Endothelial cell of umbilical vein (primary cell): ENCODE measurements around the gene ERCC4. TPM values are rescaled to one million over a fixed set of nuclear protein-coding genes. Genes with fewer than 3 reads are reported as not detected.

Experiments used
- BruUV-seq: library from RNA; stranded (reverse); fragments of 400-500 nt; replicated peaks from 2 replicates; lab custom pipeline; 2021; lab: Mats Ljungman, UMichigan
- CTCF ChIA-PET: fragments of 300-600, 350-600 bp; sonication (Branson Sonifier 250); formaldehyde crosslinking; loops from one replicate; lab custom pipeline; 2021; ENCODE audit warnings: antibody characterized with exemption, inconsistent platforms; lab: Charles Lee
- POLR2A ChIA-PET: fragments of 300-600, 350-600 bp; sonication (Branson Sonifier 250); formaldehyde crosslinking; loops from one replicate; lab custom pipeline; 2021; ENCODE audit warnings: antibody characterized with exemption, inconsistent platforms; lab: Charles Lee
- DNase-seq: peaks from one replicate; pipeline ENCODE4 v3.0.0-alpha.2; 2011; ENCODE audit warnings: low read depth, low spot score
- FAIRE-seq: peaks from 2 replicates; lab custom pipeline; 2011; peaks lifted over from hg19 to GRCh38; lab: Jason Lieb, UNC
- H2AFZ ChIP-seq: 2 replicates; pipeline ENCODE4 v1.6.0; 2012; ENCODE audit warnings: low read depth, low read length, control low read depth, inconsistent platforms
- H3K27ac ChIP-seq: 2 replicates; pipeline ENCODE4 v1.5.1; 2011; ENCODE audit warnings: low read depth, mild to moderate bottlenecking, control low read depth, low read length, moderate library complexity; ENCODE audit not compliant: insufficient read depth
- H3K27me3 ChIP-seq, 2 experiments: 2 replicates each; pipeline versions ENCODE4 v1.6.0 to v1.6.1; 2011; ENCODE audit warnings: low read length in 2 of 2, mixed read lengths in 1 of 2; ENCODE audit not compliant: control insufficient read depth in 2 of 2, insufficient read depth in 2 of 2
- H3K36me3 ChIP-seq, 2 experiments: 2 replicates in 1 of 2; 3 replicates in 1 of 2; pipeline ENCODE4 v1.5.1; 2011; ENCODE audit warnings: low read length in 2 of 2, mild to moderate bottlenecking in 1 of 2, moderate library complexity in 1 of 2; ENCODE audit not compliant: control insufficient read depth in 2 of 2, insufficient read depth in 2 of 2; ENCODE audit errors: extremely low read depth in 1 of 2
- H3K4me1 ChIP-seq: 3 replicates; pipeline ENCODE4 v1.5.1; 2011; ENCODE audit warnings: mild to moderate bottlenecking, low read length; ENCODE audit not compliant: control insufficient read depth, insufficient read depth; ENCODE audit errors: extremely low read depth
- H3K4me2 ChIP-seq: 2 replicates; pipeline ENCODE4 v1.6.1; 2011; ENCODE audit warnings: low read length, control low read depth, mixed read lengths; ENCODE audit not compliant: insufficient read depth
- H3K4me3 ChIP-seq, 3 experiments: fragments of 200-600 bp in 1 of 3; sonication (generic), shearing (Covaris generic) in 1 of 3; replicated peaks in 1 of 3; 2 replicates each; pipeline ENCODE4 v1.5.1; 2011 to 2016; ENCODE audit warnings: control low read depth in 3 of 3, low read length in 3 of 3, mild to moderate bottlenecking in 2 of 3, inconsistent platforms in 1 of 3, low read depth in 1 of 3, moderate library complexity in 1 of 3; ENCODE audit not compliant: insufficient read depth in 1 of 3
- H3K79me2 ChIP-seq: 2 replicates; pipeline ENCODE4 v1.6.0; 2012; ENCODE audit warnings: low read length, inconsistent platforms; ENCODE audit not compliant: control insufficient read depth, insufficient read depth
- H3K9ac ChIP-seq: replicated peaks from 2 replicates; pipeline ENCODE3; 2011; ENCODE audit warnings: low read length, control low read depth; ENCODE audit not compliant: insufficient read depth; ENCODE audit errors: extremely low read depth
- H3K9me1 ChIP-seq: replicated peaks from 3 replicates; pipeline ENCODE4 v1.6.0; 2011; ENCODE audit warnings: mild to moderate bottlenecking, low read length; ENCODE audit not compliant: control insufficient read depth, insufficient read depth; ENCODE audit errors: extremely low read depth
- H3K9me3 ChIP-seq: replicated peaks from 2 replicates; pipeline ENCODE4 v1.5.1; 2012; ENCODE audit warnings: low read length, inconsistent platforms; ENCODE audit not compliant: control insufficient read depth, insufficient read depth
- H4K20me1 ChIP-seq: replicated peaks from 2 replicates; pipeline ENCODE3; 2011; ENCODE audit warnings: mild to moderate bottlenecking, low read length; ENCODE audit not compliant: control insufficient read depth, insufficient read depth; ENCODE audit errors: extremely low read depth
- CTCF ChIP-seq, 2 donors: IDR thresholded peaks; 1 replicate in 1 of 2; 2 replicates in 1 of 2; pipeline ENCODE4 v1.5.1; 2011; ENCODE audit warnings: low read length in 2 of 2, mild to moderate bottlenecking in 2 of 2, moderate library complexity in 2 of 2, control low read depth in 1 of 2, inconsistent platforms in 1 of 2, low read depth in 1 of 2; ENCODE audit not compliant: insufficient read depth in 1 of 2; ENCODE audit errors: extremely low read depth in 1 of 2
- EZH2 ChIP-seq: IDR thresholded peaks from 2 replicates; pipeline ENCODE4 v1.6.1; 2012; ENCODE audit warnings: borderline replicate concordance, low read depth, mild to moderate bottlenecking, moderate library complexity, low read length, inconsistent platforms; ENCODE audit not compliant: severe bottlenecking
- FOS ChIP-seq: IDR thresholded peaks from 2 replicates; pipeline ENCODE4 v1.6.1; 2011; ENCODE audit warnings: mild to moderate bottlenecking, low read length, moderate library complexity, borderline replicate concordance; ENCODE audit not compliant: insufficient read depth
- GATA2 ChIP-seq: IDR thresholded peaks from 2 replicates; pipeline ENCODE4 v1.7.0; 2011; ENCODE audit warnings: low read depth, mild to moderate bottlenecking, moderate library complexity, mixed read lengths, low read length; ENCODE audit not compliant: insufficient read length, insufficient read depth
- JUN ChIP-seq: IDR thresholded peaks from 2 replicates; pipeline ENCODE4 v1.6.1; 2011; ENCODE audit warnings: borderline replicate concordance, low read depth; ENCODE audit not compliant: insufficient read length, insufficient read depth
- MAX ChIP-seq: IDR thresholded peaks from 2 replicates; pipeline ENCODE4 v1.6.1; 2011; ENCODE audit not compliant: insufficient read depth, insufficient read length
- MYC ChIP-seq: IDR thresholded peaks from one replicate; pipeline ENCODE4 v1.6.1; 2011; ENCODE audit warnings: mild to moderate bottlenecking, low read depth, low read length
- POLR2A ChIP-seq: IDR thresholded peaks from 2 replicates; pipeline ENCODE4 v1.6.1; 2012; ENCODE audit warnings: low read depth, mild to moderate bottlenecking, control low read depth, low read length
- POLR2AphosphoS5 ChIP-seq: IDR thresholded peaks from 2 replicates; pipeline ENCODE4 v1.6.1; 2012; ENCODE audit warnings: low read depth, mild to moderate bottlenecking, control low read depth, low read length, moderate library complexity; ENCODE audit not compliant: insufficient read depth
- dilution Hi-C: fragments of 300-500 bp; cut with MboI; formaldehyde crosslinking; loops from one replicate; pipeline ENCODE4 v1.15.0; 2019; ENCODE audit warnings: low sequenced_read_pairs; ENCODE audit not compliant: extremely low pct_ligation_motif_present
- intact Hi-C: fragments of 100-400 bp; cut with micrococcal nuclease; formaldehyde crosslinking; loops from one replicate; pipeline ENCODE4 v1.10.0; 2022
- polyA plus RNA-seq, 4 experiments: library from polyadenylated mRNA; depleted of rRNA in 3 of 4; stranded (reverse) in 3 of 4; unstranded in 1 of 4; fragments of >200 nt; gene quantifications; 2 replicates each; pipeline versions ENCODE4 v1.2.1 to v1.2.3, GENCODE V29; 2011 to 2012; ENCODE audit warnings: missing spikeins in 1 of 4
- total RNA-seq: library from RNA; stranded (reverse); gene quantifications from 2 replicates; pipeline ENCODE4 v1.2.3, GENCODE V29; 2021

Gene ERCC4
- total and polyA plus RNA-seq, 2 donors (not counting 3 experiments of a cell fraction or from before 2014, with no cell fraction given), result 4.9 to 17.1 TPM

GRCh38 chr16:13921328-13921727, 1.4 kb downstream of the ERCC4 start:
- ChIA-PET CTCF (interaction anchor here (1.6 kb wide), 1 partner anchor 265 kb away, joined by 3 read pairs; no protein-coding TSS in a partner anchor), POLR2A (no interaction called here)
- Histone ChIP-seq H3K4me2 (peak overlapping the region; percentile 83), H3K79me2 (peaks cover 11% of the 10 kb centered on the region), H3K27me3 (peaks cover 3% of the 10 kb centered on the region in 2 experiments), H2AFZ (no peak overlapping the region), H3K9me1 (no peaks in the 10 kb centered on the region), H3K9ac (no peak overlapping the region), H3K9me3 (no peaks in the 10 kb centered on the region), H4K20me1 (no peaks in the 10 kb centered on the region), H3K4me3 (peak overlapping the region in 1 of 3 experiments; percentile 67), H3K4me1 (peaks cover 10% of the 10 kb centered on the region), H3K27ac (no peak overlapping the region), H3K36me3 (peaks cover 0 to 2% of the 10 kb centered on the region in 2 experiments)
- intact Hi-C loops, result loop anchor here (5.0 kb wide), 4 partner anchors 136 to 1786 kb away; partner anchors contain the start of gene MRTFB
- TF ChIP-seq MYC, result no peak
- TF ChIP-seq EZH2, result no peak
- no peak for TF ChIP-seq FOS
- no peak for TF ChIP-seq MAX
- TF ChIP-seq CTCF (IDR thresholded peaks at IDR 0.05; ENCODE audit: extremely low read depth in 1 of 2, insufficient read depth in 1 of 2, low read depth in 1 of 2, low read length in 2 of 2), result no peak
- TF ChIP-seq POLR2AphosphoS5, result no peak
- TF ChIP-seq POLR2A, result no peak
- TF ChIP-seq GATA2, result no peak
- TF ChIP-seq JUN, result no peak
- FAIRE-seq (no peak), DNase-seq (no peak)
- no TSS peak for BruUV-seq
- dilution Hi-C loops, result no loop called here
